ENCODE measurements around the gene TRIO.

The TRIO gene

DNA sequence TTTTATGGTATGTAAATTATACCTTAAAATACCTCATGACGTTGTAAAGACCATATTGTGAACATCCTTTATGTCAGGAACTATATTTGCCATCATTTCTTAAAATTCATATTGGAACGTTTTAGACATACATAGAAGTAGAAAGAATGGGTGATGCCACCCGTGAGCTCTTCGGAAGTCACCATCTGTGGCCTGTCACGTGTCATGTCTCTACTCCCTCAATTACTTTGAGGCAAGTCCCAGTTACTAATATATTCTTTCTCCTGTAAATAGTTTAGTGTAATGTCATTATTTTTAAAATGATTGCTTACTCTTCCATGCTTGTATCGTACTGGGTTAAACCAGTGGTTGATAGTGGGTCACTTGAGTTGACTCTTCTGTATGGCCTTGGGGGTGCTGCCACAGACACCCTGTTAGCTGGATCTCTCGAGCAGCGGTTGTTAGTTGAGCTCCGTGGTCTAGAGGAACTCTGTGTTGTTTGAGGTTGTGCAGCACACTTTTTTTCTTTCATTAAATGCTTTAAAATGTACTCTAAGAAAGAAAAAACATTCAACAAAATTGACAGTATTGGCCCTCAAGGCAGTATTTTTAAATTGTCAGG, 66.2 kb downstream of the TRIO start:
- no peaks in the 10 kb centered on the region for H3K9me3 ChIP-seq
- H3K36me3 ChIP-seq: no peaks in the 10 kb centered on the region
- no peaks in the 10 kb centered on the region for H3K27me3 ChIP-seq
- H3K27ac ChIP-seq: no peak overlapping the region
- TF ChIP-seq, protein P1, sequence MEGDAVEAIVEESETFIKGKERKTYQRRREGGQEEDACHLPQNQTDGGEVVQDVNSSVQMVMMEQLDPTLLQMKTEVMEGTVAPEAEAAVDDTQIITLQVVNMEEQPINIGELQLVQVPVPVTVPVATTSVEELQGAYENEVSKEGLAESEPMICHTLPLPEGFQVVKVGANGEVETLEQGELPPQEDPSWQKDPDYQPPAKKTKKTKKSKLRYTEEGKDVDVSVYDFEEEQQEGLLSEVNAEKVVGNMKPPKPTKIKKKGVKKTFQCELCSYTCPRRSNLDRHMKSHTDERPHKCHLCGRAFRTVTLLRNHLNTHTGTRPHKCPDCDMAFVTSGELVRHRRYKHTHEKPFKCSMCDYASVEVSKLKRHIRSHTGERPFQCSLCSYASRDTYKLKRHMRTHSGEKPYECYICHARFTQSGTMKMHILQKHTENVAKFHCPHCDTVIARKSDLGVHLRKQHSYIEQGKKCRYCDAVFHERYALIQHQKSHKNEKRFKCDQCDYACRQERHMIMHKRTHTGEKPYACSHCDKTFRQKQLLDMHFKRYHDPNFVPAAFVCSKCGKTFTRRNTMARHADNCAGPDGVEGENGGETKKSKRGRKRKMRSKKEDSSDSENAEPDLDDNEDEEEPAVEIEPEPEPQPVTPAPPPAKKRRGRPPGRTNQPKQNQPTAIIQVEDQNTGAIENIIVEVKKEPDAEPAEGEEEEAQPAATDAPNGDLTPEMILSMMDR (IDR thresholded peaks at IDR 0.05): no peak
- peaks cover 0 to 84% (median 27%) of the 10 kb centered on the region in 4 donors for H3K4me1 ChIP-seq
- H3K4me3 ChIP-seq: no peak overlapping the region
- no peak for DNase-seq
- intact Hi-C loops (cut with DNase I; ENCODE audit: low total_unique reads): loop anchor here (10.0 kb wide), 1 partner anchor 55 kb away; no protein-coding TSS in a partner anchor

DNA sequence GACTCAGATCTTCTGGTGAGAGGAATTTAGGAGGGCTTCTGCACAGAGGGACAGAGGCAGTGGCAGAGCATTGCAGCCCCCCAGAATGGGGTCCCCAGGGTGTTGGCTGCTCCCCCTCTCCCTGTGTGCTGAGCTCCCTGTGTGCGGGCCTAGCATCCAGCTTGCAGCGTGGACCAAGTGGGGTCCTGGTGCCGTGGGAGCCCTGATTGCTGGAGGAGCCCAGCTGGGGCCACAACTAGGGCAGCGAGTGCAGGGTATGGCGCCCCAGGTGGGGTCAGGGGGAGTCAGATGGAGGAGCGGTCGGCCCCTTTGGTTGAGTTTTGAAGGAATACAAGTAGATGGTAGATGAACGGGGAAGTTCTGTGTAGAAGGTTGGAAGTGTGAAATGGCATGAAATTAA, 66.7 kb downstream of the TRIO start:
- Histone ChIP-seq H3K27ac (no peak overlapping the region), H3K27me3 (no peaks in the 10 kb centered on the region), H3K9me3 (no peaks in the 10 kb centered on the region), H3K36me3 (no peaks in the 10 kb centered on the region), H3K4me1 (peaks cover 0 to 78% (median 25%) of the 10 kb centered on the region in 4 donors), H3K4me3 (no peak overlapping the region)
- no peak for DNase-seq
- intact Hi-C loops (cut with DNase I; ENCODE audit: low total_unique reads): loop anchor here (10.0 kb wide), 1 partner anchor 55 kb away; no protein-coding TSS in a partner anchor
- TF ChIP-seq, protein P1 (IDR thresholded peaks at IDR 0.05): no peak

DNA sequence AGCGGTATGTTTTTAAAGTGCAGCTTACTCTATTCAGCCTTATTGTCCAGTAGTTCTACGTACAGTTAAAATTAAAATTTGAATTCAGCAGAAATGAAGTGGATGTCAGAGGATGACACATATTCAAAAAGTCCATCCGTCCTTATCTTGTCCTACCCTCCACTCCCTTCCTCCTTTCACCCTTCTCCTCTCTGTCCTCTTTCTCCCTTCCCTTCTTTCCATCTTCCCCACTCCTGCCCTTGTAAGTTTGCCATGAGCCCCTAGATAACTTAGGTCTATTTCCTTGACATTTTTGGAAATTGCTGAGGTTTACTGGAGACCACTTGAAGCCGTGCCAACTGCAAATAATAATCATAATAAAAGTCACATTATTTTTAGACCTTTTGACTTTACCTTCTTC, 67.6 kb downstream of the TRIO start:
- peaks cover 0 to 71% (median 23%) of the 10 kb centered on the region in 4 donors for H3K4me1 ChIP-seq
- H3K9me3 ChIP-seq: no peaks in the 10 kb centered on the region
- DNase-seq: no peak
- intact Hi-C loops (cut with DNase I; ENCODE audit: low total_unique reads): no loop called here
- no peaks in the 10 kb centered on the region for H3K27me3 ChIP-seq
- H3K36me3 ChIP-seq: no peaks in the 10 kb centered on the region
- TF ChIP-seq, protein P1 (IDR thresholded peaks at IDR 0.05): no peak
- no peak overlapping the region for H3K27ac ChIP-seq
- no peak overlapping the region for H3K4me3 ChIP-seq

DNA sequence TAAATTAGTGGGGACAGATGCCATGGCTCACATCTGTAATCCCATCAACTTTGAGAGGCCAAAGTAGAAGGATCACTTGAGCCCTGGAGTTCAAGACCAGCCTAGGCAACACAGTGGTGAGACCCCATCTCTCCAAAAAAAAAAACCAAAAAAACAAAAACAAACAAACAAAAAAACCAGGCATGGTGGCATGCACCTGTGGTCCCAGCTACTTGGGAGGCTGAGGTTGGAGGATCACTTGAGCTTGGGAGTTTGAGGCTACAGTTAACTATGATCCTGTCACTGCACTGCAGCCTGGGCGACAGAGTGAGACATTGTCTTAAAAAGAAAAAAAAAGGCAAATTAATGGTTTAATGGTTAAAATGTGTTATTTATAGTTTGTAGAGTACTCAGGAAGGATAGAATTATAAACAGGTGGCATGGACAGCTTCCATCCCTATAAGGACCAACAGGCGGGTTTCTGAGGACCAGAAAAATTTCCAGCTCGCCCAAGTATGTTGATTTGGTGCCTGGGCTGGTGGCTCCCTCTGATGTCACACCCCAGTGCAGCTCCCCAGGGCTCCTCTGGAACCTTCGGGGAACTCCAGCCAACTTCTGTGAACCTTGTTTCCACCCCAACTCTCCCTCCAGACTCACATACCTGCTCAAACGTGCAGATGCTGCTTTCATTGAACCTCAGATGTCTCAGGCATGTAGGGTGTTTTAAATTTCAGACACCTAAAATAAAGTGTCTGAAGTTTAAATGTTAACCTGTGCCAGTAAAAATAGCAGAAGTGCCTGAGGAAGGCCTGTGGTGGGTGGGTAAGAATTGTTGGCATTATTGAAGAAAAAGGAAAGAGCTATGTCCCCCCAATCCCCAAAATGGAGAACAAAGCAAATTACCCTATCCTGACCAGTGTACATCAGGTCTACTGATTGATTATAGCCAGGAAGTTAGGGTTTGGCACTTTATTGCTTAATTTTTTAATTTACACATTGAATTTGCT, 69.0 kb downstream of the TRIO start:
- no peak overlapping the region for H3K27ac ChIP-seq
- H3K4me1 ChIP-seq: peaks cover 0 to 75% (median 32%) of the 10 kb centered on the region in 4 donors
- H3K4me3 ChIP-seq: no peak overlapping the region
- no peak for DNase-seq
- intact Hi-C loops (cut with DNase I; ENCODE audit: low total_unique reads): no loop called here
- no peaks in the 10 kb centered on the region for H3K36me3 ChIP-seq
- H3K27me3 ChIP-seq: no peaks in the 10 kb centered on the region
- H3K9me3 ChIP-seq: no peaks in the 10 kb centered on the region
- TF ChIP-seq, protein P1 (IDR thresholded peaks at IDR 0.05): no peak

DNA sequence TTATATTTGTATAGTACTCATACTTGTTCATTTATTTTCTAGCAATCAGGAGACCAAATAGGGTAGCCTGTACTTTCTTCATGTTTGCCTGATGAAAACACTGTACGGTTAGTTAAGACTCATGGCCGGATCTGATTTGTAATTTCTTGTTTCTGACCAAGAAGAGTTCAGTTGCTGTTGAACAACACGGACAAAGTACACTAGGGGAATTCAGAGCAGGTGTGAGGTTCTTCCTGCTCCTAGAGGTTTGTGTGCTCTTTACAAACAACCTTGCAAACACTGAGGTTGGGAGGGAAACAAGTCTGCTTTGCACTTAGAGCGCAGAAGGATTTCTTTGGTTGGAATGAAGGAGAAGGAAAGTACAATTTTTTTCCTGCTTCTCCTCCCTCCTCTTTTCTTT, 69.7 kb downstream of the TRIO start:
- no peak for DNase-seq
- intact Hi-C loops (cut with DNase I; ENCODE audit: low total_unique reads): no loop called here
- no peak overlapping the region for H3K27ac ChIP-seq
- H3K4me1 ChIP-seq: peaks cover 0 to 77% (median 37%) of the 10 kb centered on the region in 4 donors
- H3K27me3 ChIP-seq: no peaks in the 10 kb centered on the region
- no peaks in the 10 kb centered on the region for H3K9me3 ChIP-seq
- TF ChIP-seq, protein P1 (IDR thresholded peaks at IDR 0.05): no peak
- H3K36me3 ChIP-seq: no peaks in the 10 kb centered on the region
- H3K4me3 ChIP-seq: no peak overlapping the region
